GM21529 (cell line): ENCODE measurements around the gene TLE1.
A peak's percentile ranks its signal among the peaks of the same experiment; 100 is the strongest.

Source experiments
- ATAC-seq: cut with Tn5 transposase; IDR thresholded peaks from one replicate; pipeline ENCODE4 v1.9.1; 2021; ENCODE audit not compliant: unreplicated experiment

TLE1 gene

DNA sequence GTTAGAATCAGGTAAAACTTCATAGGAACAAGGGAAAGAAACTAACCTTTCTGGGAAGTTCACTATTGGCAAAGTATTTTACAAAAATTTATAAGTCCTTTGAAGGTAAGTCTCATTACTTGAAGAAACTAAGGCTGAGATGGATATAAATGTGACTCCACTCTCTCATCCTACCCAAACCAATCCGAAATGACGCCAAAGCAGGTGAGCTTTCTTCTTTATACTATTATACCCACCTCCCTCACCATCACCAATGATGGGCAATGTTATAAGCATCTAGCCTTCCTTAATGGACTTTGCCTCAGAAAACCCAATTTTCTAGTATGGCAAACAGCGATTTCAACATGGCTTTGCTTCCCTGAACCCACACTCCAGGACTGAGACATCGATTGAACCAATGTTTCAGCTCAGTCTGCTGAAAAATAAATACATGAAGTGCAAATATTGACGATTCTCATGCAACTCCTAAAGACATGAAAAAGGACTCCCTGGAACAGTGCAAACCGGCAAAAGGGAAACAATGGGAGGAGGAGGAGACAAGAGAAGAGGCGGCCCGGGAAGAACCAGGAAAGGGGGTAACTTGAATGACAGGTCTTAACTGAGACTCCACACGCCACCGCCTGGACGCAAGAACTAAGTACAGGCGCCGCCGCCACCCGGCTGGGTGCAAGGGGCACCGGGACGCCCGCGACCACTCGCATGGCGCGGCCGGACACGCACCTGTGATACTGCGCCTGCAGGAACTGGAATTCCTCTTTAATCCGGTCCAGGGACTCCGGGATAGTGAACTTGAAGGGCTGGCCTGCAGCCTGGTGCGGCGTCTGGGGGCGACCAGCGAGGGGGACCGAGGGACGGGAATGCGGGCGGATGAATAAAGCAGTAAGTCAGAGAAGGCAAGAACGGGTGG is 2.5 kb downstream of the TLE1 start:
- no peak for ATAC-seq

DNA sequence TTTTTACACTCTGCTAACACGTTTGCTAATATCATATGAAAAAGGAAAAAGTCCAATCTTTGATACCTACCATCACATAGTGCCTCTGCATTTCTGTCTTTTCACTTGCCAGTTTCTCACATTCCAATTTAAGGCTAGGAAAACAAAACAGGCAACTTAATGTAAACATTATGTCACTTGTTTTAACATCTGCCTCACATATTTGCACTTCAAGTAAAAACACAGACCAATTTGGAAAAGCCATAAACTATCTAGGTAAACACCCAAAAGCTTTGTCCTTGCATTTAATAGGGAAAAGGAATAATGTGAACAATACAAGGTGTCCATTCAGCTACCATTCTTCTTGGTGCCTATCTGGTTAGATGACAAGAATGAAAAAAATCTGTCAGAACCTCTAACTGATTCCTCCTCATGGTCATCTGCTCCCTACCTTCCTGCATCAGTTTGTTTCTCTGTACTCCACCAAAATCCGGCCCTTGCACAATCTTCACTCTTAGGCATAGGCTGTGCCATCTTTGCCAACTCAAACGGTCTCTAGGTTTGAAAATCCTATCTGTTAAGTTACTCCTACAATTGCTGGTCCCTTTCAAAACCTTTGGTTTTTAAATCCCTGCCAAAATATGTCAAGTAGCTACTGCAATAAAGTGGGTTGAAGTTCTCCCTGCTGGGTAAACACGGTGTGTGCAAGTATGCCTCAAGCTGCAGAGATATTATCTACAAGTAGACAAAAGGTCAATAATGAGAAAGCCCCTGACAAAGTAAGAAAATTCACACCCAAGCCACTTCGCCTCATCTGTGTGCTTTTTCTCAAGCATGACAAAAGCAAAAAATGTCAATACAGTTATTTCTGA is 3.4 kb downstream of the TLE1 start:
- ATAC-seq: no peak

DNA sequence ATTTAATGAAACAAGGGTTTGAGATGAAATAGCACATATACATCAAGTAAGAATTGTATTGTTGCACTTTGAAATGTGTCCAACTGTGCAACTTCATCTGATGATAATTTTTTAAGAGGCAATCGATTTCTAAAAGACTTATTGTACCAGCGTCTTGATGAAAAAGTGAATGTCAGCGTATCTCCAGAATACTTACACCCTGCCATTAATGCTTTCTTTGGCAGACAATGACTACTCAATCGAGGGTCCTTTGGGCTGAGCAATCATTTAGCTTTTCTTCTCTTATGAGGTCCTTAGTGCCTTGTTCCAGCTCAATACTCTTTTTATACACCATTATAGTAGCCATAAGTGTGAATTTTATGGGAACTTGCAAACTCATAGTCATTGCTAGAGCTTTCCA is 4.7 kb downstream of the TLE1 start:
- no peak for ATAC-seq

DNA sequence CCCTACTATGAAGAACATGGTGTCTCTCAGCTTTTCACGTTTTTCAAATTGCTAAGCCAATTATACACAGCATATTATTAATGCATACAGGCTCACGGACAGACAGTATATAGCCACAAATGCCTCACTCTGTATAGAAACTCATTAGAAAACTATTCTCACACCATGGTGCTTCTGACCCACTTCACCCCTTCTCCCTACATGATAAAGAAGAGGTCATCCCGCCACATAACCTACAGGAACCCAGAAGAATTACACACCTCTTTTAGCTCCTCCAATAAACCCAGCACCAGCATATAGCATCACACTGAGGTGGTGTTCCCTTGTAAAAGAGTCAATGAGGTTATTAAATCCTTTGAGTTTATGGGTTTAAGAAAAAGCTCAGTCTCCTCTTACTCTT is 5.6 kb downstream of the TLE1 start:
- no peak for ATAC-seq

DNA sequence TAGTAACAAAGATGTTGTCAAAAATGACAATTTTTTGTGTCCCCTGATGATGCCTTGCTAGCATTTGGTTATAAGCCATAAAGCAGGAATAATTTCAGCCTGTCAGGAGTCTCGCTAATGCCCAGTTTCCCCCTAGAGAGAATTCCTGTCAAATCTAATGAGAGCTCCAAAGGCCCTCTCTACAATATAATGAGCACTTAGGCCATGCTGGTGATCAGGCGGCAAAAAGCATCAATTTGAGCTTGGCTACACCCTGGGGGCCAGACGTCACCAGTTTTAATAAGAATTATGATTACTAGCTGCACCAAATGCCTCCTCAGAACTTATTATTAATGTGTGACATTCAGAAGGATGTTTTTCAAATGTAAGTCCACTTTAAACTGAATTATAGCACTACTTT is 6.1 kb downstream of the TLE1 start:
- no peak for ATAC-seq

DNA sequence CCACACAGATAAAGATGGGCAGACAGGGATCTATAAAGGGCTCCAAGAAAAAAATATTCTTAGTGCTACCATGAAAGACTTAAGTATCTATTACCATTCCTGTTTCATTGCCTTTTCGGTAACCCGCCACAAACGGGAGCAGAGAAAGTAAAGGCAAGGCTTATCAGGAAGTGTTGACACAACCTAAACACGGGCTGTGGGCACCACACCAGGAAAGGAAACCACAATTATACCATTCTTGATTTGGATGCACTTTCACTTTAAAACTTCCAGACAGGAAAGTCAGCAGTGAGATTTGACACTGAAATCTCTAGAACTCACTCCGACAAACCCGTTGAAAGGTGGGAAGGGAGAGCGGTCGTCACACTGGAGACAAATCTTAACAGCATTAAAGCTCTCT is 6.5 kb downstream of the TLE1 start:
- ATAC-seq: no peak

DNA sequence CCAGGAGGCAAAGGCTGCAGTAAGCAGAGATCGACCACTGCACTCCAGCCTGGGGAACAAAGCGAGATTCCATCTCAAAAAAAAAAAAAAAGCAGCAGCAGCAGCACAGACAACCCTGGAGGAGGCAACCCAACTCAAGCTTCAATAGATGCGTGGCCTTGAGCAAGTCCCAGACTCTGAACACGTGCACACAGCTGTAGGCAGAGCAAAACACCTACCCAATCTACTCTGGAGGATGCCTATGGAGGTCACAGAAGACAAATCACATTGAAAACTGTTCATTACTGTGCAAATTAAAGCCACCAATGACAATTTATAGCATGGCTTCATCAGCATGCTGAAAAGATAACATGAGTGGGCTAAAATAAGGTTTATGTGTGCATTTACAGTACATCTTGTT is 7.2 kb downstream of the TLE1 start:
- ATAC-seq: no peak

DNA sequence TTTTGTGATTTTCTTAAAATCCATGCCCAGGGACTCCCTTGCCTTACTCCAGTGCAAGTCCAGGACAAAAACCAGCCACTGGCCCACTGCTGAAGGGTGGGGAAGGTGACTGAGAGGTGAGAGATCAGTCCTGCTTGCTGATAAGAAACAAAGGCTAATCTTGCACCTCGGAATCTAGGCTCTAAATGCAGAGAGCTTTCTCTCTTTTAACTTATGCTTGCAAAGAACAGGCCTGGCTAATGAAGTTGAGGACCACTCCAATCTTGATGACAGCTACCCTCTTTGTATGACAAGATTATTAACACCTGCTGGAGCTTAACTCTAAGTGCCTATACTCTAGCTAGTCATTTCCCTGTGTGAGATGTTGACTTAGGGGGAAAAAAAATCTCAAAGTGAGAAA is 8.8 kb downstream of the TLE1 start:
- no peak for ATAC-seq

DNA sequence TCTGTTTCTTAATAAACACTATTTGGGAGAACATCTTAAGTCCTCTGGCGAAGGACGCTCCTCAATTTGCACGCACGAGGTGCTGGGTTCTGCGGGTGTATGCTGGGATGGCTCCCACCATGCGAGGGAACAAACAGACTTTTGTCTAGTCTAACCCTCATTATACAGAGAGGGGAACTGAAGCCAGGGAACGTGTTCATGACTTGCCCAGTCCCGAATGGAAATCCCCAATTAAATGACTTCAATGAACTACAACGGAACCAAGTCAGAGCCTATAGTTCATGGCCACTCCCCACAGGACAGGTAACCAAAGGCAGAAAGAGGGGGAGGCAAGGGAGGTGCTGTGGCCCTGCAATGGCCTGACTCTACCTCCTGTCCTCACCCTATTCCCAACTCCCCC is 9.3 kb downstream of the TLE1 start:
- no peak for ATAC-seq

DNA sequence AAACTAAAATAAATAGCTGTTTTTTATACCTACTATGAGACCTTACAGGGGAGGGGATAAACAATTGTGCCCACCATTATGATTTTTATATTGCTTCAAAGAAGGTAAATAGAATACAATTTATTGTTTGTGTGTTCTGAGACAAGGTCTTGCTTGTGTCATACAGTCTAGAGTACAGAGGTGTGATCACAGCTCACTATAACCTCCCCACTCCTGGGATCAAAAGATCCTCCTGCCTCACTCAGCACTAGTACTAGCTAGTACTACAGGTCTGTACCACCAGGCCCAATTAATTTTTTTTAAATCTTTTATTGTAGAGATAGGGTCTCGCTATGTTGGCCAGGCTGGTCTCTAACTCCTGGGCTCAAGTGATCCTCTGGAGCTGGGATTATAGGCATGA is 11.3 kb downstream of the TLE1 start:
- ATAC-seq: no peak

DNA sequence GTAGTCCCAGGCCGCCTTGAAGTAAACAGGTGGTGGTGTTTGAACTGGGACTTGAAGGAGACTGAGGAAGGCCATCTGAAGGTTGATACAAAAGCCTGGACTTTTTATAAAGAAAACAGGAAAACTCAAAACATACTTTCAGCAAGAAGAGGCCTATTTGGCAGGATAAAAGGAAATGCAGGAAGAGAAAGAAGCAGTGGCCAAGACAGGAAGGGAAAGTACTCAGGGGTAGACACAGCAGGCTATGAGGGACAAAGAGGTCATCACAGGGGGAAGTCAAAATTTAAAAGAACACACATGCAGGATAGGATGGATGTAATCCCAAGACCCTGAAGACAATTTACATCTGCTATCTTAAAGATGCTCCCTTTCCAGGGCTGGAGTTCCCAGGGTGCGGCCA is 13.0 kb downstream of the TLE1 start:
- no peak for ATAC-seq

DNA sequence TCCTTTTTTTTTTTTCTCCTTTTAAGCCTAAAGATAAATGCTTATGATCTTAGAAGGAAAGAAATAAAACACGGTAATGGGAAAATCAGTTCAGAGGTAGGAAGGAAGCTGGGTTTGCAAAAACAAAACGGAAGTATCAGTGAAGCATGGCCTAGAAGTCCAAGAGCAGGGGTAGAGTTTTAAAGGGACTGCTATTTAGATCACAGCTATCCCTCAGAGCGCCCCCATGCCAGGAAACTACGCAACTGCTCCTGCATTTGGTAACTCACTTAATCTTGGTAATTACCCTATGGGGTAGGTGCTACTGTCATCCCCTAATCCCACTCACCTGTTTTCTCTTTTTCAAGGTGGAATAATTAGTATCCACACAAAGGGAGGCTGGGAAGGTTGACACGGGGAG is 16.0 kb downstream of the TLE1 start:
- ATAC-seq: no peak

DNA sequence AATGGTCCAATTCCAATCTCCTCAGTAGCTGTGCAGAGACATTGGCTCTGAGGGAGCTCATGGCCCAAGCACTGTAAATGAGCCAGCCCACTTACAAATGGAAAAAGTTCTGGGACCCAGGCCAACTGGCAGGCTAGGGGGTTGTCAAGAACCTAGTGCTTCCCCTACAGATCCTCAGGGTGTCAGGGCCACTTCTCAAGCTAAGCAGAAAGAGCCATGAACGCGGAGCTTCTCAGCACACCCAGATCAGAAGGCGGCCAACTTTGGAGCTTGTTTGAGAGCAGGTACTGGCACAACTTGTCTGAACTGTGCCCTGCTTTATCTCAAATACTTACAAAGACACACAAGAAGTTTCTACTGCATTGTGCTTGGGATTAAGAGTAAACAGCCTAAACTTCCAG is 17.5 kb downstream of the TLE1 start:
- ATAC-seq: no peak

DNA sequence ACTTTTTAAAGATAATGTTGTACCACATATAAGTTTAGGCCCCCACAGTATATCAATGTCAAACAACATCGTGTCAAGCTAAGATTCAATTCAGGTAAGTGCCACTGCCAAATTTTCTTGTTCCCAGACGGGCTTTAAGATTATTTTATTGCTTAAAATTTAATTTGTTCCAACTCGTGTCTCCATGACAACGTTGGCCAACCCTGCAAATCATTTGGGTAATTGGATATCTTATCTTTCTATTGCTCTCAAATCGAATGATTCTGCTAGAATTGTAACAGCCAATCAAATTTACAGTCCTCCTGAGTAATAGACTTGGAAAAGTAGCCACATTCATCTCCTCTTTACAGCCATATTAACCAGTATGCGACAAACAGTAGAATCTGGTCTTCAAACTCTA is 19.5 kb downstream of the TLE1 start:
- no peak for ATAC-seq

DNA sequence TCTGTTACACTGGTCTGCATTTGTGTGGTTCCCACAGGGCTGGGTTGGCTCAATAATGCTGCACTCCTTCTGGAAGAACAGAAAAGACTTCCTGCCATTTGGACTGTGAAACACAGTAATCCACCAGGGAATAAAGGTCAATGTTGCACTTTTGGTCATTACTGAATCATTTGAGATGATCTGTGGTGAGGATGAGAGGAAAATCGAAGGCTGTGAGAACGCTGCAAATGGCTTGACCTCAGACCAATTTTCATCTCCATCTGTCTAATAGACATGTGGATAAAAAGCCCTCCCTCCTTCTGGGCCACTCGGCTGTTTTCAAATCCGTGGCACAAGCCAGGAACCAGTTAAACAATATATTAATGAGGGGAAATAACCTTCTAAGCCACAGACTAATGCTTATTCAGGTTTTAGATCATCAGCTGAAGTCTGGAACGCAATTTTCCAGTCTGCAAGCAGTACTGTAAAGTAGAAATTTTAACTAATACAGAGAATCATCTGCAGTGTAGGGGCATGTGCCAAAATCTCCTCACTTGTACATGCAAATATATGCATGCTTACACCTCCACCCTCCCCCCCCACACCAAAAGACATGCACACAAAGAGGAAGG is 20.2 kb downstream of the TLE1 start:
- no peak for ATAC-seq

DNA sequence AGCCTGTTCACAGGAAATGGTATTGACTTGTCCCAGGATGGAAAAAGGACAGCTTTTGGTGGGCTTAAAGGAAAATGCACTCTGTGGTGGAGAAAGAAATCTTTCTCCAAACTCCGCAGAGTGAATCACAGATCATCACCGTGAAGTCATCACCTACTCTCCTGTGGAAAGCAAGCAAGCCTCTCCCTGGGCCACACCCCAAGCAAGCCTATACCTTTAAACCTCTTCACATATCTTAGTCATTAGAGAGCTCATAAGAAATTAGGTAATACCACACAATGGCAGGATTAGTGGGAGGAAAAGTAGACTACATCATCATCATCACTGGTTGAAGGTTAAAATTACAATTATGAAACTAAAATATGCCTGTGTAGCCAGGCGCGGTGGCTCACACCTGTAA is 23.2 kb downstream of the TLE1 start:
- no peak for ATAC-seq

DNA sequence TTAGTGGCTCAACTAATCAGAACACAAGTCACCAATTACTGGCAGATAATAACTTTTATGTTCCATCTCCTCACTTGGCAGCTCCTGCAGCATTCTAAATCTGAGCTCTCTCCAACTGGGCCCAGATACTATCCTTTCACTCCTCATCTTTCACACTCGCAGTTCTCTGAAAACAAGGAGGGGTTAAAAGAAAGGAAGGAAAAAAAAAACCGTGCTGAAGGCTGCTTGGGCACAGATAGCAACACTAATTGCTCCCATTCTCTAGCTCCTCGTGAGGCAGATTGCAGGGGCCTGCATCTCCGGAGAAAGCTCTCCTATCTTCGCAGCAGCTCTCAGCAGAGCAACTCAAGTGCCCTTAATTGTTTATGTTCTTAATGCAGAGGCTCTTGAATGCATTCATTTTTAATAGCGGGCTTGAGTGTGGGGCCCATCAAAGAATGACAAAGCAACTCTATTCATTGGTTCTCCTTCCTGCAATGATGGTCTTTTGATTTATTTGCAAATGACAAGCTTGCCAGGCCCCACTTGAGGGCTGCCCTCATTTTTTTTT is 23.9 kb downstream of the TLE1 start:
- ATAC-seq: no peak

DNA sequence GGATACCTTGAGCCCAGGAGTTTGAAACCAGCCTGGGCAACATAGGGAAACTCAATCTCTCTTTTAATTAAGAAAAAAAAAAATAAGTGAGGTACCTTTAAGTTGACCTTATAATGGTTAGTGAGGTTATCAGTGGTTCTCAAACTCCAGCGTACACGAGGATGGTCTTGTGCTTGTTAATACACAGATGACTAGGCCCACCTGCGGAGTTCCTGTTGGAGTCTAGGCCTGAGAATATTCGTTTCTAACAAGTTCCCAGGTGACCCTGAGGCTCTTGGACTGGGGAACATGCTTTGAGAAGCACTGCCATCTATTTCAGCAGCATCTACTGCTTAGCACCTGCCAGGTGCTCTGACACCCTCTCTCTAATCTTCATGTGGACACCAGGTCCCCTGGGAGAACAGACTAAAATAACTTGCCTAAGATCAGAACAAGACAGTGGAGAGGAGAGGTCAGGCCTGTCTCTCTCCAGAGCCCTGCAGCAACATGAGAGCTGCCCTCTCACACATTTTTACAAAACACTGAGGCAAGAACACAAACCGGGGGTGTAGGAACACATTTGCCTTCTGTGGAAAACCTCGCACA is 24.6 kb downstream of the TLE1 start:
- ATAC-seq: no peak

DNA sequence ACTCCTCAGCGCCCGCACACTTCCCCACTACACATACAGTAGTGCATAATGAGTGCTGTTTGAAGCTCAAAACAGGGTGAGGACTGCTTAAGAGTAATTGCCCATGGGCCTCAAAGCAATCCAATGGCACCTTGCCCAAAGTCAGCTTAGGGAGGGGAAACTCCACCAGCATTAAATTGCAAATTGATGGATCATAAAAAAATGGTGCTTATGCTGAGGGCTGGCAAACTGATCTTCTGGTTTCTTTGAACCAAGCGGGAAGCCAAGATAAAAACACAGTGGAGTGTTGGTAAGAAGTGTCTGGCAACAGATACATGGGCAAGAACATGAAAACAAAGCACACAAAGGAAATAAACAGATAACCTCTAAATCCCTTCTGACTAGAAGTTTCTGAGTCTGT is 28.0 kb downstream of the TLE1 start:
- no peak for ATAC-seq

DNA sequence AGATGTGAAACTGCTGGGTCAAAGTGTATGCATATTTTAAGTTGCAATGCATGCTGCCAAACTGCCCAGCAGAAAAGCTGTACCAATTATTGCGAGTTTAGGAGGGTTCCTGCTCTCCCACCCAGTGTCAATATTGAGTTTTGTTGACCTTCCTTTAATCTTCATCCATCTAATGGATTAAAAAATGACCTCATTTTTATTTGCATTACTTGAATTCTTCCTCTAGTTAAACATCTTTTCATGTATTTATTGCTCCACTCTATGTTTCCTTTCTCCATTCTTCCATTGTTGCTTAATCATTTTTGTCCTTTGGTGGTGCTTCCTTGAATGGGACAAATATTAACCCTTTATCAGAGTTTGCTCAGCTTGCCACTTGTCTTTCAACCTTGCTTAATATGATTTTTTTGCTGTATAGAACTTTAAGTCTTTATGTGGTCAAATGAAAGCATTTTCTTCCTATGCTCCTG is 32.4 kb downstream of the TLE1 start:
- no peak for ATAC-seq

DNA sequence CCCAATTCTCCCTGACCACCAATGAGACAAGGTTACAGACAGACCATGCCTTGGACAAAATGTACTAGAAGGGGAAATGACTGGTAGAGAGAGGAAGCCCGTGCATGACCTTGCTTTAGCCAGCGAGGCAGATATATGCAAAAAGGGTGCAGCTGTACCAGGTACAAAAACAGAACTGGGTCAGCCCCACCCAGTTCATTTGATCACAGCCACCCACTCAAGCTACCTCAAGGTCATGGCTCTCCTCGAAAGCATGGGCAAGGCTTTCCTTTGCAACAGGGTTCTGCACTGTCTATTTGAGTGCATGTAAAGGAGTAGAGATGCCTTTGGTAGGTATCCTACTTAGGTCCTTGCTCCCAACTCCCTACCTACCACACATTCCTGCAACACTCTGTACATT is 33.3 kb downstream of the TLE1 start:
- peak; percentile 84 for ATAC-seq
